NB4 (cell line): ENCODE data around the gene DSPP.

Source experiments
- TF ChIP-seq, protein P1 (sequence below): IDR thresholded peaks from one replicate; pipeline ENCODE4 v1.5.1; 2012; ENCODE audit warnings: low read depth, low read length
- TF ChIP-seq, protein P2 (sequence below): IDR thresholded peaks from 2 replicates; pipeline ENCODE4 v1.6.1; 2011; ENCODE audit warnings: low read depth, low read length

DNA sequence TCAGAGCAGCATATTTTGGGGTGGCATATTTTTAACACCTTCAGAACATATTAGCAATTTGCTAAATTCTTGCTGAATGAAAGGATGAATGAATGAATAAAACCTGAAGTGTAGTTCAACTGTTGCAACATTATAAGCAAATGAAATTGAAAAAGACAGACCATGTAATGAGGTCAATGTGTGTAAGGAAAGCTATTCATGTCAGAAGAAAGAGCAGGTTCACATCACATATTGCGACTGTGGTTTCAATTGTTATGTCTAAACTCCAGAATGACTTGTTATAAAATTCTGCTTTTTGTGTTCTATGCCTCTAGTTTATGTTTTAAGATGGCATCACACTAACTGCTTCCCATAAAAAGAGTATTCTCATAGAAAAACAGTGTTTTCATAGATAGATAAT is 32.9 kb upstream of the DSPP start:
- TF ChIP-seq, protein P1, sequence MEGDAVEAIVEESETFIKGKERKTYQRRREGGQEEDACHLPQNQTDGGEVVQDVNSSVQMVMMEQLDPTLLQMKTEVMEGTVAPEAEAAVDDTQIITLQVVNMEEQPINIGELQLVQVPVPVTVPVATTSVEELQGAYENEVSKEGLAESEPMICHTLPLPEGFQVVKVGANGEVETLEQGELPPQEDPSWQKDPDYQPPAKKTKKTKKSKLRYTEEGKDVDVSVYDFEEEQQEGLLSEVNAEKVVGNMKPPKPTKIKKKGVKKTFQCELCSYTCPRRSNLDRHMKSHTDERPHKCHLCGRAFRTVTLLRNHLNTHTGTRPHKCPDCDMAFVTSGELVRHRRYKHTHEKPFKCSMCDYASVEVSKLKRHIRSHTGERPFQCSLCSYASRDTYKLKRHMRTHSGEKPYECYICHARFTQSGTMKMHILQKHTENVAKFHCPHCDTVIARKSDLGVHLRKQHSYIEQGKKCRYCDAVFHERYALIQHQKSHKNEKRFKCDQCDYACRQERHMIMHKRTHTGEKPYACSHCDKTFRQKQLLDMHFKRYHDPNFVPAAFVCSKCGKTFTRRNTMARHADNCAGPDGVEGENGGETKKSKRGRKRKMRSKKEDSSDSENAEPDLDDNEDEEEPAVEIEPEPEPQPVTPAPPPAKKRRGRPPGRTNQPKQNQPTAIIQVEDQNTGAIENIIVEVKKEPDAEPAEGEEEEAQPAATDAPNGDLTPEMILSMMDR, result no peak
- TF ChIP-seq, protein P2, sequence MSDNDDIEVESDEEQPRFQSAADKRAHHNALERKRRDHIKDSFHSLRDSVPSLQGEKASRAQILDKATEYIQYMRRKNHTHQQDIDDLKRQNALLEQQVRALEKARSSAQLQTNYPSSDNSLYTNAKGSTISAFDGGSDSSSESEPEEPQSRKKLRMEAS, result no peak
